HUDEP-2 (cell line): ENCODE results near the gene GCNT2.
"Not testable (repeated sequence)": the region's sequence is repeated elsewhere in the genome, so short reads cannot be mapped to it uniquely, and the experiment has no call there.

Experiments
- DNase-seq, 76 experiments: peaks; one replicate each; lab custom pipeline; 2025; ENCODE audit not compliant: unreplicated experiment in 76 of 76; lab: John Stamatoyannopoulos, UW

GCNT2 gene

DNA sequence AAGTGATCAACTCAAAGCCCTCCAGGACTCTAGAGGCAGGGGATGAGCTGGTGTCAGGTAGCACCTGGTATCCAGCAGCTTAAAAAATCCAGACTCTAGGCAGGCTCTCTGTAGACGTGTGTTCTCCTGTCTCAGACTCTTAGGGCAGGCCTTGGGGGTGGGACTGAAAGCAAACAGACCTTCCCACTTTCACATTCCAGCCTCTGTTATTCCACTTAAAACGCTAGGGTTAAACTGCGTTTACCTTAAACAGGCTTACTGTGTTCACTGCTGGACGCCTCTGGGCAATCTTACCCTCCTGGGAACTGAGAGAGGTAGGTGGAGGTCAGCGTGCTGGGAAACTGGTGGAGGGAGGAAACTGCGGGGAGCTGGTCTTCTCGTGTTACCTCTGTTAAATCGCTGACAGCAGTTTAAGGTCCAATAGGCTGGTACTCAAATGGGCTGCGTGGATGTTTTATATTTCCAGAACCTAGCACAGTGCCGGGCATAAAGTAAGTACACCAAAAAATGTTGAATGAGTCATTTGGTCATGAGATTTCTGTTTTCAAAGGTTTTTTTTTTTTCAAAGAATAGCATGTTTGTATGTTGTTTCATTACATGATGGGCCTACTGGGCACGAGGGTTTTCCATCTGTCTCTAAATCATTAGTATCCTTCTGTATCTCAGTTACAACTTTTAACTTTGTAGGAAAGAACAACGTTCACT is at the start of gene GCNT2:
Gene GCNT2, plus strand, starts transcription at position 248 of the 705 bp plus-strand sequence. CDS start 7,561 bp downstream, outside the sequence.
- DNase-seq: peak in 1 of 76 experiments; percentile 33

DNA sequence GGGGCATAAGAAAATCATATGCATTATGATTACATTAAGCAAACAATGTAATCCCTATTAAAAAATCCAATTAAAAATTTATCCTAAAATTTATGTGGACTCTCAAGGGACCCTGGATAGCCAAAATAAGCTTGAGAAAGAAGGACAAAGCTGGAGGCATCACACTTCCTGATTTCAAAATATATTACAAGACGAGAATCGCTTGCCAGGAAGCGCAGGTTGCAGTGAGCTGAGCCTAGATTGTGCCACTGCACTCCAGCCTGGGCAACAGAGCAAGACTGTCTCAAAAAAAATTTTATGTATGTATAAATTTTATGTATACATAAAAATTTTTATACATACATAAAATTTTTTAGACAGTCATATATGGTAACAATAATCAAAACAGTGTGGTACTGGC is 48.5 kb upstream of the GCNT2 start:
- DNase-seq: no peak

DNA sequence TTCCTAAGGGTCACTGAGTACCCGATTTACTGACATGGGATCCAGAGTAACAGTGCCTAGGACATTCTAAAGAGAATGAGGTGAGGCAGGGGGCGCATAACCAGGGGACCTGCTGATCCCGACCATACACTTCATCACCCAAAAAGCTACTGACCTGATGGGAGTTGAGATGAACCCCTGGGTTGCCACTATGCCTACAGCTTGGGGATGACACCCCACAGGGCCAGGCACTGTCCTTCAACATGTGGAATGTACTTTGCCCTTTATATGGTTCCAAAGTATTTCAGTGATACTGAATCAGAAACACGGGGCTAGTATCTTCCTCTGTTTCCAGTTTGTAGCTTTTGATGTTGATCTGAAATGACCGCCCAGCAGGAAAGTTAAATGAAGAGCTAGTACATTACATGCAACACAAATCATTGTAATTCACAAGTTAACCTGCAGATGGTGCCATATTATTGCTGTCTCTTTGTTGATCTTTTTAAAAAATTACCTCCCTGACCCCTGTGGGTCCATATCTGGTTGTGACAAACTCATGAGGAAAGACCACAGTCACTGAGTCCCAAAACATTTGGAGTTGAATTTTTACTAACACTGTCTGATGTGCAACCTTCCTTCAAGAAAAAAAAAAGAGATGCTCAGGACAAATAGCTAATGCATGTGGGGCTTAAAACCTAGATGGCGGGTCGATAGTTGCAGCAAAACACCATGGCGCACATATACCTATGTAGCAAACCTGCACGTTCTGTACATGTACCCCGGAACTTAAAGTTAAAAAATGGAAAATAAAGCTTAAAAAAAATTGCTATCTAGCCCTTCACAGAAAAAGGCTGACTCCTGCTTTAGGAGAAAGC is 42.7 kb upstream of the GCNT2 start:
- peak in 32 of 76 experiments; percentile 2 to 70 (median 43) for DNase-seq

DNA sequence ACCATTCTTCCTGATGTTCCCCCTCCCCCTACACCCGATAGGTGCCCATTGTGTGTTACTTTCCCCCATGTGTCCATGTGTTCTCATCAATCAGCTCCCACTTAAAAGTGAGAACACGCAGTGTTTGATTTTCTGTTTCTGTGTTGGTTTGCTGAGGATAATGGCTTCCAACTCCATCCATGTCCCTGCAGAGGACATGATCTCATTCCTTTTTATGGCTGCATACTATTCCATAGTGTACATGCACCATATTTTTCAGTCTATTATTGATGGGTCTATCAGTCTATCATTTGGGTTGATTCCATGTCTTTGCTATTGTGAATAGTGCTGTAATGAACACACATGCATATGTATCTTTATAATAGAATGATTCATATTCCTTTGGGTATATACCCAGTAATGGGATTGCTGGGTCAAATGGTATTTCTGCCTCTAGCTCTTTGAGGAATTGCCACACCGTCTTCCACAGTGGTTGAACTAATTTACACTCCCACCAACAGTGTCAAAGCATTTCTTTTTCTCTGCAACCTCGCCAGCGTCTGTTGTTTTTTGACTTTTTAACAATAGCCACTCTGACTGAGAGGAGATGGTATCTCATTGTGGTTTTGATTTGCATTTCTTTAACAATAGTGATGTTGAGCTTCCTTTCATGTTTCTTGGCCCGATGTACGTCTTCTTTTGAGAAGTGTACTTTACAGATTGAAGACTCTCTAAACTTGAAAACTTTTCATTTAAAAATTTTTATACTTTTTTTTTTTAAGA is 41.0 kb upstream of the GCNT2 start:
- DNase-seq: no peak

DNA sequence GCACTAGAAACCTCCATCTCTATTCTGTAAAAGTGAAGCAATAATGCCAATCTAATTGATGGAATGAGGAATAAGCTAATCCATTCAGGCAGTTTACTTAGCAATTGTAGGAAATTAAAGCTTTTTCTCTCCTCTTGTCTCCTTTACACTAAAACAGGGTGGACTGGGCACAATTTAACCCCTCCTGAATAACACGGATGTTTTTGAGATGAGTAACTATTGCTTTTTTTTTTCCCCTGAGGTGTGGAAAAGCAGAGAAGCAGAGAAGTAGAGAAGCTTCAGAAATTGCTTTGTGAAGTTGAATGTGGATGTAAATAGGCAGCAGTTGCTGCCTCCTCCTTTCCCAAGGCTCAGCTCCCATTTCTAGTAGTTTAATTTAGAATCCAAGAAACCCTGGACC is 40.0 kb upstream of the GCNT2 start:
- DNase-seq: no peak

DNA sequence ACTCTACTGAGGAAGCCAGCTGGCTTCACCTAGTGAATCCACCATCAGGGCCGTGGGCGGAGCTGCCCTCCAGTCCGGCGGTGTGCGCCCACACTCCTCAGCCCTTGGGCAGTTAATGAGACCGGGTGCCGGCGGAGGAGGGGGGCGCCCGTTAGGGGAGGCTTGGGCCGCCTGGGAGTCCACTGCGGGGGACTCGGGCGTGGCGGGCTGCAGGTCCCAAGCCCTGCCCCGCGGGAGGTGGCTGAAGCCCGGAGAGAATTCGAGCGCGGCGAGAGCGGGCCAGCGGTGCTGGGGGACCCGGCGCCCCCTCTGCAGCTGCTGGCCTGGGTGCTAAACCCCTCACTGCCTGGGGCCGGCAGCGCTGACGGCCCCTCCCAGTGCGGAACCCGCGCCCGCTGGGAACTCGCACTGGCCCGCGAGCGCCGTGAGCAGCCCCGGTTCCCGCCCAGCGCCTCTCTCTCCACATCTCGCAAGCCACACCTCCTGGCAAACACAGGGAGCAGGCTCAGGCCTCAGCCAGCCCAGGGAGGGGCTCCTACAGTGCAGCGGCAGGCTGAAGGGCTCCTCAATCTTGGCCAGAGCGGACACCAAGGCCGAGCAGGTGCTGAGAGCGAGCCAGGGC is 38.4 kb upstream of the GCNT2 start:
- no peak for DNase-seq

DNA sequence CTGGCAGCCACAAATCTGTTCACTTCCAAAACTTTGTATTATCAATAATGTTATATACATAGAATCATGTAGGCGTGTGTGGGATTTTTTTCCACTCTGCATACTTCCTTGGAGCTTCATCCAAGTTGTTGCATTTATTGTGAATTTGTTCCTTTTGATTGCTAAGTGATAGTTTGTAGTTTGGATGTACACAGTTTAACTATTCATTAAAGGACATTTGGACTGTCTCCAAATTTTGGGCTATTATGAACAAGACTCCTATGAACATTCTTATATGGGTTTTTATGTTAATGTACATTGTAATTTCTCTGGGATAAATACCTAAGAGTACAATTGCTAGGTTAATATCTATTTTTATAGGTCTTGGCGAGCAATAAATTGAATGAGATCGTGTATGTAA is 36.2 kb upstream of the GCNT2 start:
- DNase-seq: no peak

DNA sequence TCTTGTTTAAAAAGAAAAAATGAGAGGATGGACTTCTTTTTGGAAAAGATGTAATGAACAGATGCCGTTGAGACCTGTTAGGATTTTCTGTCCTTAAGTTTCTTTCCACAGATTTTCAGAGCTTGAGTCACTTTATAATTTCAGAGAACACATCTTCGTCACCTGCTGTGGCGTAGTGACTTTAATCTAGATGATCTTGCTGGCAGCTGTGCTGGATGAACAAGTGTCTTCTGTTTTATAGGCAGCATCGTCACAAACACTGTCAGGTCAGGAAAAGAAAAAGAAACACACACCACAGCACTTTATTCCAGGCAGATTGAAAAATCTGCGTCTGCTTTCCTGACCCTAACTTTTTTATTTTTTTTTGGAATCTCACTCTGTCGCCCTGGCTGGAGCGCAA is 35.7 kb upstream of the GCNT2 start:
- no peak for DNase-seq

DNA sequence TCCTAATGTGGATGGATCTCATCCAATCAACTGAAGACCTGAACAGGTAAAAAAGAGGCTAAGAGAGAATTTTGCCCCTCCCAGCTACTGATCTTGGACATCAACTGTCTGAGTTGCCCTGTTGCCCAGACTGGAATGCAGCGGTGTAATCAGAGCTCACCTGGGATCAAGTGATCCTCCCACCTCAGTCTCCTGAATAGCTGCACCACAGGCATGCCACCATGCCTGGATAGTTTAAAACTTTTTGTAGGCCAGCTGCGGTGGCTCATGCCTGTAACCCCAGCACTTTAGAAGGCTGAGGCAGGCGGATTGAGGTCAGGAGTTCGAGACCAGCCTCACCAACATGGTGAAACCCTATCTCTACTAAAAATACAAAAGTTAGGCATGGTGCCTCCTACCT is 34.9 kb upstream of the GCNT2 start:
- no peak for DNase-seq

DNA sequence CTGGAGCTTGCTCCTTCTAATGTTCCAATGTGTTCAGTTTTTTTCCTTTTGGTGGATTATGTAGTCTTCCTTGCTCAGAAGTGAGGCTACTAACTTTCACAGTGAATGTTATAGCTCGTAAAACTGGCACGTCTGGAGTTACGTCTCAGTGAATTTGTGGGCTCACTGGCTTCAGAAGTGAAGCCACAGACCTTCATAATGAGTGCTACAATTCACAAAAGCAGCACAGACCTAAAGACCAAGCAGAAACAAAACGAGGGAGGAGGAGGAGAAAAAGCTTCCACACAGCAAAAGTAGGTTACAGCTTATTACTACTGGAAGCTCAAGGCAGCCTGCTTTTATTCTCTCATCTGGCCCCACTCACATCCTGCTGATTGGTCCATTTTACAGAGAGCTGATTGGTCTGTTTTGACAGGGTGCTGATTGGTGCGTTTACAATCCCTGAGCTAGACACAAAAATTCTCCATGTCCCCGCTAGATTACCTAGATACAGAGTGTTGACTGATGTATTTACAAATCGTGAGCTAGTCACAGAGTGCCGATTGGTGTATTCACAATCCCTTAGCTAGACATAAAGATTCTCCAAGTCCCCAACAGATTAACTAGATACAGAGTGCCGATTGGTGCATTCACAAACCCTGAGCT is 34.1 kb upstream of the GCNT2 start:
- DNase-seq: not testable (repeated sequence)

DNA sequence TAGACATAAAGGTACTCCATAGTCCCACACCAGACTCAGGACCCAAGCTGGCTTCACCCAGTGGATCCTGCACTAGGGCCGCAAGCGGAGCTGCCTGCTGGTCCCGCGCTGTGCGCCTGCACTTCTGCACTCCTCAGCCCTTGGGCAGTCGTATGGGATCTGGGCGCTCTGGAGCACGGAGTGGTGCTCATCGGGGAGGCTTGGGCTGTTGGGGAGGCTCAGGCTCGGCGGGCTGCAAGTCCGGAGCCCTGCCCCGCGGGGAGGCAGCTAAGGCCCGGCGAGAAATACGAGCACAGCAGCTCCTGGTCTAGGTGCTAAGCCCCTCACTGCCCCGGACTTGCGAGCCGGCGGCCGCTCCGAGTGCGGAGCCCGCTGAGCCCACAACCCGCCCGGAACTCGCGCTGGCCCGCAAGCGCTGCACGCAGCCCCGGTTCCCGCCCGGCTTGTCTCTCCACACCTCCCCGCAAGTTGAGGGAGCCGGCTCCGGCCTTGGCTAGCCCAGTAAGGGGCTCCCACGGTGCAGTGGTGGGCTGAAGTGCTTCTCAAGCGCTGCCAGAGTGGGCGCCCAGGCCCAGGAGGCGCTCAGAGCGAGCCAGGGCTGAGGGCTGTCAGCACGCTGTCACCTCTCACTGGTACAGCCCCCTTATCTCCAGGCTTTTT is 33.4 kb upstream of the GCNT2 start:
- no peak for DNase-seq

DNA sequence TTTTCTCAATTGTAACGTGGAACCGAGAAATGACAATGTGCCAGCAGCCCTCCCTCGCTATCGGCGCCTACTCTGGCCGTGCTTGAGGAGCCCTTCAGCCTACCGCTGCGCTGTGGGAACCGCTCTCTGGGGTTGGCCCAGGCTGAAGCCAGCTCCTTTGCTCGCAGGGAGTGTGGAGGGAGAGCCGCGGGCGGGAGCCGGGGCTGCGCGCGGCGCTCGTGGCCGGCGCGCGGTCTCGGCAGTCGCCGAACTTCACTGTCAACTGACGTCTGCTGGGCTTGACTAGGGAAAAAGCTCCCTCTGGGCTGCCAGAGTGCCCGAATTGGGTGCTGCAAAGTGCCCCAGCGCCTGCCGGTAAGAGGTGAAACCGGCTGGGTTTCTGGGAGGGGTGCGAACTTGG is 29.7 kb upstream of the GCNT2 start:
- DNase-seq: no peak

DNA sequence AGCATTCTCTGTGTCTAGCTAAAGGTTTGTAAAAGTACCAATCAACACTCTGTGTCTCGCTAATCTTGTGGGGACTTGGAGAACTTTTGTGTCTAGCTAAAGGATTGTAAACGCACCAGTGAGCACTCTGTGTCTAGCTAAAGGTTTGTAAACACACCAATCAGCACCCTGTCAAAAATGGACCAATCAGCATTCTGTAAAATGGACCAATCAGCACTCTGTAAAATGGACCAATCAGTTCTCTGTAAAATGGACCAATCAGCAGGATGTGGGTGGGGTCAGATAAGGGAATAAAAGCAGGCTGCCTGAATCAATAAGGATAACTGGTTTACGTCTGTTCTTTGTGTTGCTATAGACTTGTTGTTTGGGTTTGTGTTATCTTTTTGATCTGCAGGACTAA is 29.2 kb upstream of the GCNT2 start:
- DNase-seq: not testable (repeated sequence)

DNA sequence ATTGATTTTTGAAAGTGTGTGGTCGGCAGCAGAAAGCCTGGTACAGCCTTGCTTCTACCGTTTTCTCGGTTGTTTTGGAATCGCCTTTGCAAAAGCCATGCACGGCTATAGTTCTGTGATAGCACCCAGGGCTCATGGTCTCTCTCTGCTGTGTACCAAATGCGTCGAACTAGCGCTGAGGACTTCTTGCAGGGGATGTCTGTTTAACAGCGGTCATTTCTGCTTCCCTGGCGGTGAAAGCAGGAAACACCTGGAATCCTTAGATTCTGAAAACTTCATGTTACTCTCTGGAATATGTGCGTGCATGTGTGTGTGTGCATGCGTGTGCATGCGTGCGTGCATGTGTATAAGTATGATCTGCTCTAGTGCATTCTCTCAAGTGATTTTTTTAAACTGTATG is 26.1 kb upstream of the GCNT2 start:
- DNase-seq: no peak

DNA sequence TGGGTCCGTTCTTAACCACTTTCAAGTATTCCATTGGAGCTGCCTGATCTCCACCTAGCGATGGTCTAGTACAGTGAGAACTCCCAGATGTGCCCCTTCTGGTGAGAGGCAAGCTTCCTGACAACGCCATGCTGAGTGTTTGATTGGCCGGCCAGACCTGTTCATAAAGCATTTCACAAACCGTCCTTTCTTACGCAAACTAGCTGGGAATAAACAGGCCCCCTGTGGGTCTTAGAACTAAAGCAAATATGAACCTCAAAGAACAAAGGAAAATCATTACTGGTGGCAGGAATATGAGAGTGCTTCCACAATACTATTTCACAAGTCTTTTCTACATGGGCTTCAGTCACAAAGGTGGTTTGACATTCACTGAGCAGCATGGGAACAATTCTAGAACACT is 15.6 kb upstream of the GCNT2 start:
- no peak for DNase-seq

DNA sequence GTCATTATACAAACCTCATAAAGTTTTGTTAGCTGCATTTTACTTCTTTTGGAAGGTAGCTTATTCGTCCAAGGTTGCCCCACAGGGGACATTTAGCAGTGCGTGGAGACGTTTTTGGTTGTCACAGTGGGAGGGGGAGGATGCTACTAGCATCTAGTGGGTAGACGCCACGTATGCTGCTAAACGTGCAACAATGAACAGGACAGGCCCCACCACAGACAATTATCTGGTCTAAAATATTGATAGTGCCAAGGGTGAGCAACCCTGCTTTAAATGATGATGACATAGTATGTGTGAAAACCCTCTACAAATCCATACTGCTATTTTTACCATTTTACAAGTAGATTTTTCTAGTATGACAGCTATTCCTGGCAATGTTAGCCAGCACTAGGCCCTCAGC is 13.9 kb upstream of the GCNT2 start:
- no peak for DNase-seq

DNA sequence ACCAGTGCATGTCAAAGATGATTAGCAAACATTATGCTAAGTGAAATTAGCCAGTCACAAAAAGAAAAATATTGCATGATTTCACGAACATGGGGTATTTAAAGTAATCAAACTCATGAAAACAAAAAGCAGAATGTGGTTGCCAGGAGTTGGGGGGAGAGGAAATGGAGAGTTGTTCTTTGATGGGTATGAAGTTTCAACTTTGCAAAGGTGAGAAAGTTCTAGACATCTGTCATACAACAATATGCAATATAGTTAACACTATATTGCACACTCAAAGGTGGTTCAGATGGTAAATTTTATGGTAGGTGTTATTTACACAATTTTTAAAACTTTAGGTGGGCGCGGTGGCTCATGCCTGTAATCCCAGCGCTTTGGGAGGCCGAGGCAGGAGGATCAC is 13.4 kb upstream of the GCNT2 start:
- no peak for DNase-seq

DNA sequence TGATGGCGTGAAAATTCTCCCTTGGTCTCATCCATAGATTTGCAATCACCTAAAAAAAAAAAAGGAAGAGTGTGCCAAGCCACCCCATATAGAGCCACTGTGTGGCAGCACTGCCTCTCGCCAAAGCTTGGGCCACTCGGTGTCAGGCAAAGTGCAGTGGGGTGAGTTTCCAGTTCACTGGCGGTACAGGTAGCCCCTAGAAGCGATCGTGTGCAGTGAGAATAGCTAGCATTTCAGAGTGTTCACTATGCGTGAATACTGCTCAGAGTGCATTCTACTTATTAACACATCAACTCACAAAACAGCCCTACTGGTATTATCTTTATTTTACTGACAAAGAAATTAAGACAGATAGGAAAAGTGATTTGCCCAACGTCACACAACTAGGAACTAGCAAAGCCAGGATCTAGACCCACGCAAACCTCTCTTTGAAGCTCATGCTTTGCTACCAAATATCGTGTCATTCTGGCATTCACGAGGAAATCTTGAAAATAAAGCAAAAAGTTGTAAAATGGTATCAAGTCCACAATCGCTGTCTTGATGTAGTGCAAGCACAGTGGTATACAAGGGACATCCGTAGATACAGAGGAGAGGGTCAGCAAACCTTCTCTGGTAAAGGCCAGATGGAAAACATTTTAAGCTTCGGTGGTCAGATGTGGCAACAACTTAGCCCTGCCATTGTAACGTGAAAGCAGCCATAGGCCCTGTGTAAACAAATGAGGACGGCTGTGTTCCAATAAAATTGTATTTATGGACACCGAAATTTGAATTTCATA is 10.4 kb upstream of the GCNT2 start:
- peak in 65 of 76 experiments; percentile 12 to 75 (median 53) for DNase-seq

DNA sequence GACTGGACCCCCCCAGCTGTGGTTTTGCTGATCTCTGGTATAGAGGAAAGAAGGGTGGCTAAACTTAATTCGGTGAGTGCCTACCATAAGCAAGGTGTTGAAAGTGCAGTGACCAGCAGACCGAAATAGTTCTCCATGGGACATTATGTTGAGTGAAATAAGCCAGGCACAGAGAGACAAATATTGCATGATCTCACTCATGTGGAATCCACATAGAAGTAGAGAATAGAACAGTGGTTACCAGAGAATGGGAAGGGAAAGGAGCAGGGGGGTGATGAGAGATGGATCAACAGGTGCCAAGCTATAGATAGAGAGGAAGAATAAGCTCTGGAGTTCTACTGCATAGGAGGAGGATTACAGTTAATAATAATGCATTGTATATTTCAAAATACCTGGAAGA is 9.7 kb upstream of the GCNT2 start:
- DNase-seq: no peak
